GM10266 (cell line): ENCODE measurements around the gene GPR32.
A peak's percentile ranks its signal among the peaks of the same experiment; 100 is the strongest.
"Not testable (repeated sequence)": the region's sequence is repeated elsewhere in the genome, so short reads cannot be mapped to it uniquely, and the experiment has no call there.

Source experiments
- DNase-seq: peaks from one replicate; pipeline ENCODE4 v3.0.0; 2012; ENCODE audit errors: extremely low spot score
- CTCF ChIP-seq: IDR thresholded peaks from 2 replicates; pipeline ENCODE4 v1.5.1; 2012; ENCODE audit warnings: mild to moderate bottlenecking, low read depth; ENCODE audit not compliant: control insufficient read depth, insufficient read depth; ENCODE audit errors: missing control alignments

GPR32 gene

GRCh38 chr19:50803633-50804419 is 33.6 kb downstream of the GPR32 start:
- DNase-seq, result no peak
- no peak for TF ChIP-seq CTCF

GRCh38 chr19:50804420-50805272 is 34.4 kb downstream of the GPR32 start:
- no peak for TF ChIP-seq CTCF
- DNase-seq, result peak; percentile 97

- DNase-seq, result no peak
- no peak for TF ChIP-seq CTCF
Observed at GRCh38 chr19:50808856-50809255, 38.6 kb downstream of the GPR32 start.

GRCh38 chr19:50811622-50812238 is 41.5 kb downstream of the GPR32 start:
- DNase-seq, result not testable (repeated sequence)

- TF ChIP-seq CTCF, result no peak
- DNase-seq, result no peak
Observed at GRCh38 chr19:50812474-50812873, 42.2 kb downstream of the GPR32 start.

GRCh38 chr19:50814883-50815282 is 44.6 kb downstream of the GPR32 start:
- no peak for TF ChIP-seq CTCF

GRCh38 chr19:50815439-50815838 is 45.2 kb downstream of the GPR32 start:
- no peak for DNase-seq
- no peak for TF ChIP-seq CTCF

More at GRCh38 chr19:50814883-50815282, 44.6 kb downstream of the GPR32 start:
- no peak for DNase-seq
